ENCODE data around the gene MCTP1.

The MCTP1 gene

DNA sequence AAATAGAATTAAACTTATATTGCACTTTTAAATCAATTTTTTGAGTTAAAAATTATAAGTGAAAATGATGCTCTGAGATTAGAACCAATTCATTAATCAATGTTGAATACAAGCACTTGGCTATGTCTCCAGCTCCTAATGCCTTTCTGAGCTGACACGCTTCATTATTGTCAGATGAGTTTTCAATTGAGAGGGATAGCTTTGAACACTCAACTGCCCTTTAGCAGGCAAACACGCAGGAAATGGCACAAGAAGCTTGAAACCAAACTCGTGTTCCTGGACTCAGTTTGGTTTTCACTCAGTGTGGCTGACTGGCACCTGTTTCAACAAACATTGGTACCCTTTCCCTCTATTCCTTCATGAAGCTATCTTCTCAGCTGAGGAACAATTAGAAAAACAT, 109.8 kb downstream of the MCTP1 start:
- no peaks in the 10 kb centered on the region for H3K4me1 ChIP-seq (ENCODE audit: low read length)
- no peaks in the 10 kb centered on the region for H3K79me2 ChIP-seq (ENCODE audit: low read length)
- H3K9ac ChIP-seq (ENCODE audit: low read length): no peak overlapping the region
- H2AFZ ChIP-seq (ENCODE audit: low read length): no peak overlapping the region
- TF ChIP-seq, protein P1, sequence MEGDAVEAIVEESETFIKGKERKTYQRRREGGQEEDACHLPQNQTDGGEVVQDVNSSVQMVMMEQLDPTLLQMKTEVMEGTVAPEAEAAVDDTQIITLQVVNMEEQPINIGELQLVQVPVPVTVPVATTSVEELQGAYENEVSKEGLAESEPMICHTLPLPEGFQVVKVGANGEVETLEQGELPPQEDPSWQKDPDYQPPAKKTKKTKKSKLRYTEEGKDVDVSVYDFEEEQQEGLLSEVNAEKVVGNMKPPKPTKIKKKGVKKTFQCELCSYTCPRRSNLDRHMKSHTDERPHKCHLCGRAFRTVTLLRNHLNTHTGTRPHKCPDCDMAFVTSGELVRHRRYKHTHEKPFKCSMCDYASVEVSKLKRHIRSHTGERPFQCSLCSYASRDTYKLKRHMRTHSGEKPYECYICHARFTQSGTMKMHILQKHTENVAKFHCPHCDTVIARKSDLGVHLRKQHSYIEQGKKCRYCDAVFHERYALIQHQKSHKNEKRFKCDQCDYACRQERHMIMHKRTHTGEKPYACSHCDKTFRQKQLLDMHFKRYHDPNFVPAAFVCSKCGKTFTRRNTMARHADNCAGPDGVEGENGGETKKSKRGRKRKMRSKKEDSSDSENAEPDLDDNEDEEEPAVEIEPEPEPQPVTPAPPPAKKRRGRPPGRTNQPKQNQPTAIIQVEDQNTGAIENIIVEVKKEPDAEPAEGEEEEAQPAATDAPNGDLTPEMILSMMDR (IDR thresholded peaks at IDR 0.05; ENCODE audit: low read length): no peak
- TF ChIP-seq EZH2 (optimal IDR thresholded peaks at IDR 0.05; ENCODE audit: low read depth, low read length) (no peak), EZH2phosphoT487 (IDR thresholded peaks at IDR 0.05; ENCODE audit: low read length) (no peak)
- H4K20me1 ChIP-seq (ENCODE audit: insufficient read depth, low read length): no peaks in the 10 kb centered on the region
- H3K27me3 ChIP-seq (replicated peaks; ENCODE audit: insufficient read depth, low read length): no peaks in the 10 kb centered on the region
- no peaks in the 10 kb centered on the region for H3K9me2 ChIP-seq (replicated peaks; ENCODE audit: insufficient read depth, low read length)
- no peaks in the 10 kb centered on the region for H3F3A ChIP-seq (ENCODE audit: insufficient read depth, low read length)
- H3K27ac ChIP-seq (ENCODE audit: low read length): no peak overlapping the region
- H3K9me3 ChIP-seq (replicated peaks; ENCODE audit: insufficient read depth, low read length): no peaks in the 10 kb centered on the region
- no peak overlapping the region for H3K4me3 ChIP-seq (ENCODE audit: low read length)
- no peak for DNase-seq
- no peak overlapping the region for H3K4me2 ChIP-seq (ENCODE audit: low read depth, low read length)
- H3K36me3 ChIP-seq (replicated peaks; ENCODE audit: insufficient read depth, low read length): no peaks in the 10 kb centered on the region

DNA sequence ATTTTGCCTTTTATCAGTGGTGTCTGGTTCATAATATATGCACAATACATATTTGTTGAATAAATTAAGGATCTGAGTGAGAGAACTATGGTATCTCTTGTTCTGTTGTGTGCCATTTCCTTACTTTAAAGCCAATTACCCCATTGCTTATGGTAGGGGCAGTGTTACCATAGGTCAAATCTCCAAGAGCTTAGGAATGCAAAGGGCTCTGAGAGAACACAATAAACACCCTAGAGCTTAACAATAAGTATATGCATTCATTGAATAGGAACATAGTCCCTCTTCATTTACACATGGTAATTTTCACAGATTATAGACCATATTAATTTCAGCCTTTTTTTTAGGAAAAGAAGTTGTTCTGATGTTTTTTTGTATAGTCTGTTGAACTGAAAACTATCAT, 112.2 kb downstream of the MCTP1 start:
- Histone ChIP-seq H3K4me2 (ENCODE audit: low read depth, low read length) (no peak overlapping the region), H3K79me2 (ENCODE audit: low read length) (no peaks in the 10 kb centered on the region), H3K27me3 (replicated peaks; ENCODE audit: insufficient read depth, low read length) (no peaks in the 10 kb centered on the region), H3K9me2 (replicated peaks; ENCODE audit: insufficient read depth, low read length) (no peaks in the 10 kb centered on the region), H3K4me3 (ENCODE audit: low read length) (no peak overlapping the region), H4K20me1 (ENCODE audit: insufficient read depth, low read length) (no peaks in the 10 kb centered on the region), H2AFZ (ENCODE audit: low read length) (no peak overlapping the region), H3K9ac (ENCODE audit: low read length) (no peak overlapping the region), H3K9me3 (replicated peaks; ENCODE audit: insufficient read depth, low read length) (no peaks in the 10 kb centered on the region), H3K4me1 (ENCODE audit: low read length) (no peaks in the 10 kb centered on the region), H3K27ac (ENCODE audit: low read length) (no peak overlapping the region), H3F3A (ENCODE audit: insufficient read depth, low read length) (no peaks in the 10 kb centered on the region), H3K36me3 (replicated peaks; ENCODE audit: insufficient read depth, low read length) (no peaks in the 10 kb centered on the region)
- TF ChIP-seq EZH2 (optimal IDR thresholded peaks at IDR 0.05; ENCODE audit: low read depth, low read length): no peak
- no peak for TF ChIP-seq EZH2phosphoT487 (IDR thresholded peaks at IDR 0.05; ENCODE audit: low read length)
- TF ChIP-seq, protein P1 (IDR thresholded peaks at IDR 0.05; ENCODE audit: low read length): no peak
- no peak for DNase-seq

DNA sequence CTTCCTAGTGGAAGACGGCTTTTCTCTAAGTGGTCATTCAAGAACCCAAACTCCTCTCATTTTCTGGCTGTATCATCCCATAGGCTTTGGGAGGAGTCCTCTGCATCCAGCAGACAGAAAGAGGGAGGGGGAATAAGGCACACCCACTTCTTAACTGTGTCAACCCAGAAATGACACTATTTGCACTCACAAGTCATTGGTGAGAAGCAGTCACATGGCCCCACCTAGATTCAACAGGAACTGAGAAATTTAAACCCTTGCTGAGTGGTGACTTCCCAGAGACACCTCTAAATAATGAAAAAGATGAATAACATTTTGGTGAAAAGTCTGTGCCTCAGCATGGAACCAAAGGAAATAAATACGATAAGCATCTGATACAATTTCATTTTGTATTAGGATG, 120.0 kb downstream of the MCTP1 start:
- no peaks in the 10 kb centered on the region for H3K9me3 ChIP-seq (replicated peaks; ENCODE audit: insufficient read depth, low read length)
- no peak for DNase-seq
- H4K20me1 ChIP-seq (ENCODE audit: insufficient read depth, low read length): no peaks in the 10 kb centered on the region
- no peak overlapping the region for H3K4me2 ChIP-seq (ENCODE audit: low read depth, low read length)
- H3K27ac ChIP-seq (ENCODE audit: low read length): no peak overlapping the region
- H3K4me1 ChIP-seq (ENCODE audit: low read length): no peaks in the 10 kb centered on the region
- TF ChIP-seq EZH2phosphoT487 (IDR thresholded peaks at IDR 0.05; ENCODE audit: low read length) (no peak), EZH2 (optimal IDR thresholded peaks at IDR 0.05; ENCODE audit: low read depth, low read length) (no peak)
- TF ChIP-seq, protein P1 (IDR thresholded peaks at IDR 0.05; ENCODE audit: low read length): no peak
- H3K36me3 ChIP-seq (replicated peaks; ENCODE audit: insufficient read depth, low read length): no peaks in the 10 kb centered on the region
- no peaks in the 10 kb centered on the region for H3K79me2 ChIP-seq (ENCODE audit: low read length)
- no peak overlapping the region for H3K9ac ChIP-seq (ENCODE audit: low read length)
- H3F3A ChIP-seq (ENCODE audit: insufficient read depth, low read length): no peaks in the 10 kb centered on the region
- H3K4me3 ChIP-seq (ENCODE audit: low read length): no peak overlapping the region
- no peaks in the 10 kb centered on the region for H3K9me2 ChIP-seq (replicated peaks; ENCODE audit: insufficient read depth, low read length)
- no peaks in the 10 kb centered on the region for H3K27me3 ChIP-seq (replicated peaks; ENCODE audit: insufficient read depth, low read length)
- H2AFZ ChIP-seq (ENCODE audit: low read length): no peak overlapping the region

Measured in MM.1S (cell line).